ENCODE measurements around the gene PTPRA. TPM values are rescaled to one million over a fixed set of nuclear protein-coding genes. Genes with fewer than 3 reads are reported as not detected.
A peak's percentile ranks its signal among the peaks of the same experiment; 100 is the strongest.

Gene PTPRA
- total and polyA plus RNA-seq, 2 of the 13 experiments (the other 11 are each of a cell fraction or from before 2014, with no cell fraction given), result 47.2 to 127 TPM

GRCh38 chr20:3081641-3082040 is 208.4 kb downstream of the PTPRA start:
- H3K79me2 ChIP-seq (ENCODE audit: insufficient read depth, low read length), result no peaks in the 10 kb centered on the region
- POLR2A ChIA-PET, result no interaction called here
- no peaks in the 10 kb centered on the region for H4K20me1 ChIP-seq (ENCODE audit: insufficient read depth, low read length)
- 55% methylated on average over 11 of the region's 11 CpGs for WGBS (ENCODE audit: low lambda C conversion rate)
- H3K4me2 ChIP-seq (ENCODE audit: low read depth, low read length), result no peak overlapping the region
- no peaks in the 10 kb centered on the region for H3K9me3 ChIP-seq (ENCODE audit: low read length)
- peaks cover 27 to 55% of the 10 kb centered on the region in 2 experiments for H3K27me3 ChIP-seq (ENCODE audit: control insufficient read depth in 1 of 2, insufficient read depth in 2 of 2, low read length in 2 of 2)
- ATAC-seq, result no peak
- TF ChIP-seq TRIM24 (CRISPR knock-in tag; IDR thresholded peaks at IDR 0.05), result no peak
- TF ChIP-seq, protein P1, sequence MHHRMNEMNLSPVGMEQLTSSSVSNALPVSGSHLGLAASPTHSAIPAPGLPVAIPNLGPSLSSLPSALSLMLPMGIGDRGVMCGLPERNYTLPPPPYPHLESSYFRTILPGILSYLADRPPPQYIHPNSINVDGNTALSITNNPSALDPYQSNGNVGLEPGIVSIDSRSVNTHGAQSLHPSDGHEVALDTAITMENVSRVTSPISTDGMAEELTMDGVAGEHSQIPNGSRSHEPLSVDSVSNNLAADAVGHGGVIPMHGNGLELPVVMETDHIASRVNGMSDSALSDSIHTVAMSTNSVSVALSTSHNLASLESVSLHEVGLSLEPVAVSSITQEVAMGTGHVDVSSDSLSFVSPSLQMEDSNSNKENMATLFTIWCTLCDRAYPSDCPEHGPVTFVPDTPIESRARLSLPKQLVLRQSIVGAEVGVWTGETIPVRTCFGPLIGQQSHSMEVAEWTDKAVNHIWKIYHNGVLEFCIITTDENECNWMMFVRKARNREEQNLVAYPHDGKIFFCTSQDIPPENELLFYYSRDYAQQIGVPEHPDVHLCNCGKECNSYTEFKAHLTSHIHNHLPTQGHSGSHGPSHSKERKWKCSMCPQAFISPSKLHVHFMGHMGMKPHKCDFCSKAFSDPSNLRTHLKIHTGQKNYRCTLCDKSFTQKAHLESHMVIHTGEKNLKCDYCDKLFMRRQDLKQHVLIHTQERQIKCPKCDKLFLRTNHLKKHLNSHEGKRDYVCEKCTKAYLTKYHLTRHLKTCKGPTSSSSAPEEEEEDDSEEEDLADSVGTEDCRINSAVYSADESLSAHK (CRISPR knock-in tag; IDR thresholded peaks at IDR 0.05; ENCODE audit: borderline replicate concordance), result no peak
- TF ChIP-seq HES4 (CRISPR knock-in tag; IDR thresholded peaks at IDR 0.05; ENCODE audit: borderline replicate concordance), result peak; percentile 54; the same call in 1 of the 2 replicates
- DNase-seq (ENCODE audit: low spot score), result no peak
- no peaks in the 10 kb centered on the region for H3K36me3 ChIP-seq (replicated peaks in 1 of 2; ENCODE audit: control insufficient read depth in 1 of 2, insufficient read depth in 2 of 2, low read length in 2 of 2)
- no peak for FAIRE-seq
- H2AFZ ChIP-seq (ENCODE audit: low read length), result no peak overlapping the region
- CTCF ChIA-PET (ENCODE audit: low intra/inter-chr PET ratio, low total read pairs), result no interaction called here
- BruUV-seq (replicated peaks), result no TSS peak
- no peak overlapping the region for H3K27ac ChIP-seq (ENCODE audit: extremely low read length, insufficient read depth, low read length)
- no peak overlapping the region for H3K4me3 ChIP-seq (replicated peaks in 1 of 3; ENCODE audit: insufficient read depth in 1 of 3, low read depth in 2 of 3, low read length in 3 of 3)
- no peak overlapping the region for H3K9ac ChIP-seq (ENCODE audit: insufficient read depth, low read depth, low read length)
- in situ Hi-C loops (cut with HindIII; ENCODE audit: extremely low pct_ligation_motif_present, low pct_unique_long_range_greater_than_20kb), result no loop called here
- H3K4me1 ChIP-seq (ENCODE audit: insufficient read depth, low read length), result peaks cover 58% of the 10 kb centered on the region
- intact Hi-C loops (cut with micrococcal nuclease; ENCODE audit: unreplicated experiment), result no loop called here

DNA sequence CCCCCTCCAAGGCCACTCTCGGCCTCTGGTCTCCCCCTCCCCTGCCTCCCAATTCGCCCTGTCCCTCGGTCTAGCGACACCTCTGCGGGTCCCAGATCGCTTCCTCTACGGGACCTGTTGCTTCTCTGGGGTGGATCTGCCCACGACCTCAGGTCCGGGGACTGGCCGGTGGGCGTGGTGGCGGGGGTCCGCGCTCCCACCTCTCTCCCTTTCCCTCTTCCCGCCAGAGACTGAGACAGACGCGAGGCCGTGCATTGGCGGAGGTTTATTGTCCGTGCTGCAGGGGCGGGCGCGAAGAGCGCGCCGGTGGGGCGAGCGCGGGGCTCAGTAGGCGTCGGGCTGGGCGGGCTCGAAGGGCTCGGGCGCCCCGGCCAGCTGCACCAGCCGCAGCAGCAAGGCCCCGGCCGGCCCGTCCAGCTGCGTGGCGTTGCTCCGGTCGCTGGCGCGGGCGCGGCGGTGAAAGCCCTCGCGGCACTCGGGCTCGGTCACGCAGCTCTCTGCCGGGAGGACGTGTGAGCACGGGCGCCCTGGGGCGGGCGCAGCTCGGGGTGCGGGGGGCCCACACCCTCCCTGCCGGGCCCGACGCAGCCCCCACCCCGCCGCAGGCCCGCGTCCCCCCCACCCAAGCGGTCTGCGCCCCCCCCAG is 209.1 kb downstream of the PTPRA start:
- WGBS (ENCODE audit: low lambda C conversion rate), result 66% methylated on average over 64 of the region's 71 CpGs
- peak overlapping the region in 2 of 3 experiments; percentile 3 to 56; a peak in 1 of 6 replicates for H3K4me3 ChIP-seq (replicated peaks in 1 of 3; ENCODE audit: insufficient read depth in 1 of 3, low read depth in 2 of 3, low read length in 3 of 3)
- TF ChIP-seq ZNF510 (CRISPR knock-in tag; IDR thresholded peaks at IDR 0.05; ENCODE audit: low read depth) (no peak), ZC3H4 (CRISPR knock-in tag; IDR thresholded peaks at IDR 0.05; ENCODE audit: borderline replicate concordance) (no peak), TOE1 (CRISPR knock-in tag; IDR thresholded peaks at IDR 0.05) (no peak), SYNCRIP (IDR thresholded peaks at IDR 0.05; ENCODE audit: insufficient read depth, low read depth, low read length) (no peak), SALL2 (CRISPR knock-in tag; IDR thresholded peaks at IDR 0.05) (0 out of 2 replicates have a peak, but pooled peaks have one; percentile 2), TEAD2 (CRISPR knock-in tag; IDR thresholded peaks at IDR 0.05) (no peak)
- TF ChIP-seq, protein P2, sequence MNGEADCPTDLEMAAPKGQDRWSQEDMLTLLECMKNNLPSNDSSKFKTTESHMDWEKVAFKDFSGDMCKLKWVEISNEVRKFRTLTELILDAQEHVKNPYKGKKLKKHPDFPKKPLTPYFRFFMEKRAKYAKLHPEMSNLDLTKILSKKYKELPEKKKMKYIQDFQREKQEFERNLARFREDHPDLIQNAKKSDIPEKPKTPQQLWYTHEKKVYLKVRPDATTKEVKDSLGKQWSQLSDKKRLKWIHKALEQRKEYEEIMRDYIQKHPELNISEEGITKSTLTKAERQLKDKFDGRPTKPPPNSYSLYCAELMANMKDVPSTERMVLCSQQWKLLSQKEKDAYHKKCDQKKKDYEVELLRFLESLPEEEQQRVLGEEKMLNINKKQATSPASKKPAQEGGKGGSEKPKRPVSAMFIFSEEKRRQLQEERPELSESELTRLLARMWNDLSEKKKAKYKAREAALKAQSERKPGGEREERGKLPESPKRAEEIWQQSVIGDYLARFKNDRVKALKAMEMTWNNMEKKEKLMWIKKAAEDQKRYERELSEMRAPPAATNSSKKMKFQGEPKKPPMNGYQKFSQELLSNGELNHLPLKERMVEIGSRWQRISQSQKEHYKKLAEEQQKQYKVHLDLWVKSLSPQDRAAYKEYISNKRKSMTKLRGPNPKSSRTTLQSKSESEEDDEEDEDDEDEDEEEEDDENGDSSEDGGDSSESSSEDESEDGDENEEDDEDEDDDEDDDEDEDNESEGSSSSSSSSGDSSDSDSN (CRISPR knock-in tag; IDR thresholded peaks at IDR 0.05), result peak; percentile 21; the same call in 1 of the 2 replicates
- TF ChIP-seq, protein P3, sequence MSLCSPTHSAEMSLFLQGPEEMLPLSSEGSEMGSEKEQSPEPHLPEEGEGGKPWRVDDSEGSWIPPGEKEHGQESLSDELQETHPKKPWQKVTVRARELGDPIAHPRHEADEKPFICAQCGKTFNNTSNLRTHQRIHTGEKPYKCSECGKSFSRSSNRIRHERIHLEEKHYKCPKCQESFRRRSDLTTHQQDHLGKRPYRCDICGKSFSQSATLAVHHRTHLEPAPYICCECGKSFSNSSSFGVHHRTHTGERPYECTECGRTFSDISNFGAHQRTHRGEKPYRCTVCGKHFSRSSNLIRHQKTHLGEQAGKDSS (CRISPR knock-in tag; IDR thresholded peaks at IDR 0.05; ENCODE audit: borderline replicate concordance, low read depth), result no peak; the same call in 1 of the 2 replicates

More for the DNA sequence above, 209.1 kb downstream of the PTPRA start:
- DNase-seq (ENCODE audit: low spot score) (no peak), FAIRE-seq (no peak), ATAC-seq (no peak; the same call in 2 of the 3 replicates)
- H3K79me2 ChIP-seq (ENCODE audit: insufficient read depth, low read length), result no peaks in the 10 kb centered on the region
- in situ Hi-C loops (cut with HindIII; ENCODE audit: extremely low pct_ligation_motif_present, low pct_unique_long_range_greater_than_20kb), result no loop called here
- H3K9ac ChIP-seq (ENCODE audit: insufficient read depth, low read depth, low read length), result no peak overlapping the region
- H4K20me1 ChIP-seq (ENCODE audit: insufficient read depth, low read length), result no peaks in the 10 kb centered on the region
- POLR2A ChIA-PET, result interaction anchor here (1.6 kb wide), 1 partner anchor 32 kb away, joined by 5 read pairs; no protein-coding TSS in a partner anchor
- H2AFZ ChIP-seq (ENCODE audit: low read length), result no peak overlapping the region
- H3K4me2 ChIP-seq (ENCODE audit: low read depth, low read length), result peak overlapping the region; percentile 43
- H3K27ac ChIP-seq (ENCODE audit: extremely low read length, insufficient read depth, low read length), result no peak overlapping the region
- intact Hi-C loops (cut with micrococcal nuclease; ENCODE audit: unreplicated experiment), result no loop called here
- H3K27me3 ChIP-seq (ENCODE audit: control insufficient read depth in 1 of 2, insufficient read depth in 2 of 2, low read length in 2 of 2), result peaks cover 27 to 55% of the 10 kb centered on the region in 2 experiments
- CTCF ChIA-PET (ENCODE audit: low intra/inter-chr PET ratio, low total read pairs), result no interaction called here
- no TSS peak for BruUV-seq (replicated peaks)
- no peaks in the 10 kb centered on the region for H3K36me3 ChIP-seq (replicated peaks in 1 of 2; ENCODE audit: control insufficient read depth in 1 of 2, insufficient read depth in 2 of 2, low read length in 2 of 2)
- H3K9me3 ChIP-seq (ENCODE audit: low read length), result no peaks in the 10 kb centered on the region
- peaks cover 50% of the 10 kb centered on the region for H3K4me1 ChIP-seq (ENCODE audit: insufficient read depth, low read length)
